PC-9 (cell line): ENCODE results near the gene RPS6KA5. TPM values are rescaled to one million over a fixed set of nuclear protein-coding genes. Genes with fewer than 3 reads are reported as not detected.
A peak's percentile ranks its signal among the peaks of the same experiment; 100 is the strongest.

ENCODE experiments used
- BruUV-seq: library from RNA; stranded (reverse); fragments of 400-500 nt; replicated peaks from 2 replicates; lab custom pipeline; 2021; lab: Mats Ljungman, UMichigan
- CTCF ChIA-PET: fragments of 300-600 bp; sonication (Branson Sonifier 250); formaldehyde crosslinking; loops from one replicate; lab custom pipeline; 2022; ENCODE audit warnings: antibody characterized with exemption; lab: Charles Lee
- POLR2A ChIA-PET: fragments of 300-600 bp; sonication (Branson Sonifier 250); formaldehyde crosslinking; loops from one replicate; lab custom pipeline; 2022; ENCODE audit warnings: antibody characterized with exemption; ENCODE audit not compliant: unreplicated experiment; lab: Charles Lee
- DNase-seq, 2 experiments: peaks; one replicate each; pipeline versions ENCODE4 v3.0.0 to v3.0.0-alpha.2; 2015 to 2022; ENCODE audit warnings: mixed read lengths in 1 of 2
- H2AFZ ChIP-seq: fragments of 200-600 bp; sonication (generic); 2 replicates; pipeline ENCODE4 v1.8.1; 2017; ENCODE audit warnings: antibody characterized with exemption
- H3F3A ChIP-seq: fragments of 200-600 bp; sonication (generic); 2 replicates; pipeline ENCODE4 v1.8.1; 2017; ENCODE audit warnings: antibody characterized with exemption, mild to moderate bottlenecking, low read depth; ENCODE audit not compliant: insufficient read depth
- H3K27ac ChIP-seq: fragments of 200-600 bp; sonication (generic); 2 replicates; pipeline ENCODE4 v1.6.1; 2016; ENCODE audit warnings: mixed run types
- H3K27me3 ChIP-seq: fragments of 200-600 bp; sonication (generic); 2 replicates; pipeline ENCODE4 v1.6.1; 2016; ENCODE audit warnings: low read depth, mixed run types; ENCODE audit not compliant: insufficient read depth
- H3K36me3 ChIP-seq: fragments of 200-600 bp; sonication (generic); 2 replicates; pipeline ENCODE4 v1.6.1; 2016; ENCODE audit warnings: low read depth, mixed run types
- H3K4me1 ChIP-seq: fragments of 200-600 bp; sonication (generic); replicated peaks from 2 replicates; pipeline ENCODE4 v1.6.1; 2016; ENCODE audit warnings: mixed run types; ENCODE audit not compliant: insufficient read depth
- H3K4me2 ChIP-seq: fragments of 200-600 bp; sonication (generic); 2 replicates; pipeline ENCODE4 v1.6.1; 2017; ENCODE audit warnings: mixed run types
- H3K4me3 ChIP-seq: fragments of 200-600 bp; sonication (generic); 2 replicates; pipeline ENCODE4 v1.6.1; 2016; ENCODE audit warnings: mixed run types
- H3K79me2 ChIP-seq: fragments of 200-600 bp; sonication (generic); 2 replicates; pipeline ENCODE4 v1.6.1; 2017; ENCODE audit warnings: low read depth, mixed run types
- H3K9me2 ChIP-seq: fragments of 200-600 bp; sonication (generic); 2 replicates; pipeline ENCODE4 v1.8.1; 2017; ENCODE audit warnings: mild to moderate bottlenecking; ENCODE audit not compliant: insufficient read depth
- H3K9me3 ChIP-seq: fragments of 200-600 bp; sonication (generic); 2 replicates; pipeline ENCODE4 v1.8.1; 2016; ENCODE audit warnings: low read depth; ENCODE audit not compliant: insufficient read depth
- H4K20me1 ChIP-seq: fragments of 200-600 bp; sonication (generic); 2 replicates; pipeline ENCODE4 v1.8.1; 2017; ENCODE audit not compliant: insufficient read depth
- EZH2 ChIP-seq: fragments of 200-600 bp; sonication (generic); IDR thresholded peaks from 2 replicates; pipeline ENCODE4 v1.8.0; 2017; ENCODE audit warnings: antibody characterized with exemption, low read depth
- intact Hi-C: fragments of 100-400 bp; cut with micrococcal nuclease; formaldehyde crosslinking; loops from one replicate; pipeline ENCODE4 v1.10.0; 2022; ENCODE audit not compliant: unreplicated experiment
- total RNA-seq: library from RNA; stranded (reverse); gene quantifications from 2 replicates; pipeline ENCODE4 v1.2.3, GENCODE V29; 2021
- TF ChIP-seq, protein P1 (sequence below): fragments of 200-600 bp; sonication (generic); conservative IDR thresholded peaks from 2 replicates; pipeline ENCODE4 v1.6.1; 2017; ENCODE audit warnings: mixed run types, antibody characterized with exemption, mild to moderate bottlenecking, moderate library complexity

The RPS6KA5 gene
- total RNA-seq, 1 experiment from 2014 or later, result 3.5 TPM

GRCh38 chr14:90976101-90976500, 84.3 kb downstream of the RPS6KA5 start:
- H4K20me1 ChIP-seq, result no peaks in the 10 kb centered on the region
- BruUV-seq, result no TSS peak
- H3K4me3 ChIP-seq, result no peak overlapping the region
- H2AFZ ChIP-seq, result no peak overlapping the region
- no peaks in the 10 kb centered on the region for H3K79me2 ChIP-seq
- no peaks in the 10 kb centered on the region for H3K27me3 ChIP-seq
- no peaks in the 10 kb centered on the region for H3F3A ChIP-seq
- H3K27ac ChIP-seq, result no peak overlapping the region
- H3K9me2 ChIP-seq, result no peaks in the 10 kb centered on the region
- no peak for TF ChIP-seq EZH2
- TF ChIP-seq, protein P1, sequence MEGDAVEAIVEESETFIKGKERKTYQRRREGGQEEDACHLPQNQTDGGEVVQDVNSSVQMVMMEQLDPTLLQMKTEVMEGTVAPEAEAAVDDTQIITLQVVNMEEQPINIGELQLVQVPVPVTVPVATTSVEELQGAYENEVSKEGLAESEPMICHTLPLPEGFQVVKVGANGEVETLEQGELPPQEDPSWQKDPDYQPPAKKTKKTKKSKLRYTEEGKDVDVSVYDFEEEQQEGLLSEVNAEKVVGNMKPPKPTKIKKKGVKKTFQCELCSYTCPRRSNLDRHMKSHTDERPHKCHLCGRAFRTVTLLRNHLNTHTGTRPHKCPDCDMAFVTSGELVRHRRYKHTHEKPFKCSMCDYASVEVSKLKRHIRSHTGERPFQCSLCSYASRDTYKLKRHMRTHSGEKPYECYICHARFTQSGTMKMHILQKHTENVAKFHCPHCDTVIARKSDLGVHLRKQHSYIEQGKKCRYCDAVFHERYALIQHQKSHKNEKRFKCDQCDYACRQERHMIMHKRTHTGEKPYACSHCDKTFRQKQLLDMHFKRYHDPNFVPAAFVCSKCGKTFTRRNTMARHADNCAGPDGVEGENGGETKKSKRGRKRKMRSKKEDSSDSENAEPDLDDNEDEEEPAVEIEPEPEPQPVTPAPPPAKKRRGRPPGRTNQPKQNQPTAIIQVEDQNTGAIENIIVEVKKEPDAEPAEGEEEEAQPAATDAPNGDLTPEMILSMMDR, result no peak
- H3K4me1 ChIP-seq, result no peaks in the 10 kb centered on the region
- DNase-seq, result no peak
- no peaks in the 10 kb centered on the region for H3K9me3 ChIP-seq
- POLR2A ChIA-PET, result no interaction called here
- intact Hi-C loops, result no loop called here
- CTCF ChIA-PET, result no interaction called here
- H3K36me3 ChIP-seq, result no peaks in the 10 kb centered on the region
- no peak overlapping the region for H3K4me2 ChIP-seq

GRCh38 chr14:90971687-90972086, 88.8 kb downstream of the RPS6KA5 start:
- no peak overlapping the region for H3K4me3 ChIP-seq
- no peaks in the 10 kb centered on the region for H4K20me1 ChIP-seq
- DNase-seq, result no peak
- no peak overlapping the region for H3K4me2 ChIP-seq
- no peak for TF ChIP-seq EZH2
- TF ChIP-seq, protein P1, result no peak
- no TSS peak for BruUV-seq
- no peaks in the 10 kb centered on the region for H3K36me3 ChIP-seq
- H3K27me3 ChIP-seq, result no peaks in the 10 kb centered on the region
- H3K4me1 ChIP-seq, result peaks cover 14% of the 10 kb centered on the region
- ChIA-PET CTCF (no interaction called here), POLR2A (no interaction called here)
- H3K9me2 ChIP-seq, result no peaks in the 10 kb centered on the region
- intact Hi-C loops, result no loop called here
- H3K27ac ChIP-seq, result no peak overlapping the region
- no peak overlapping the region for H2AFZ ChIP-seq
- 0 out of 2 replicates have a peak, but pooled peaks cover 5% of the 10 kb centered on the region for H3F3A ChIP-seq
- no peaks in the 10 kb centered on the region for H3K79me2 ChIP-seq
- H3K9me3 ChIP-seq, result no peaks in the 10 kb centered on the region; the same call in 1 of the 2 replicates

- Histone ChIP-seq H3K4me3 (no peak overlapping the region), H3K9me3 (no peaks in the 10 kb centered on the region; the same call in 1 of the 2 replicates), H3K4me2 (peak overlapping the region; percentile 50), H3K27ac (peak overlapping the region; percentile 81), H3K36me3 (no peaks in the 10 kb centered on the region), H3F3A (0 out of 2 replicates have a peak, but pooled peaks cover 5% of the 10 kb centered on the region), H2AFZ (no peak overlapping the region), H3K9me2 (no peaks in the 10 kb centered on the region), H3K79me2 (no peaks in the 10 kb centered on the region), H4K20me1 (no peaks in the 10 kb centered on the region), H3K27me3 (no peaks in the 10 kb centered on the region), H3K4me1 (peaks cover 14% of the 10 kb centered on the region)
- ChIA-PET POLR2A (no interaction called here), CTCF (no interaction called here)
- BruUV-seq, result no TSS peak
- TF ChIP-seq EZH2, result no peak
- TF ChIP-seq, protein P1, result no peak
- DNase-seq, result peak in 1 of 2 experiments; percentile 77
- intact Hi-C loops, result no loop called here
Observed at GRCh38 chr14:90970167-90970600, 90.3 kb downstream of the RPS6KA5 start.
